ENCODE data around the gene FBLN1. TPM values are rescaled to one million over a fixed set of nuclear protein-coding genes. Genes with fewer than 3 reads are reported as not detected.

The FBLN1 gene
- total and polyA plus RNA-seq, 9 donors, result 62.7 to 394 (median 189) TPM

GRCh38 chr22:45473626-45474237 lies 29.0 kb upstream of the FBLN1 start:
- Histone ChIP-seq H3K9me3 (no peaks in the 10 kb centered on the region), H3K36me3 (no peaks in the 10 kb centered on the region), H3K4me3 (no peak overlapping the region), H3K27me3 (no peaks in the 10 kb centered on the region), H3K4me1 (ENCODE audit: insufficient read depth) (peaks cover 7% of the 10 kb centered on the region), H3K27ac (no peak overlapping the region)
- intact Hi-C loops (cut with DNase I), result loop anchor here in 1 of 4 donors (2.0 kb wide), 1 partner anchor 15 kb away; no protein-coding TSS in a partner anchor
- peak in 4 of 5 donors; percentile 11 to 58 (median 41) for DNase-seq
- WGBS, 3 donors, result 30 to 38% (median 33%) methylated on average over 6 of the region's 6 CpGs
- TF ChIP-seq EP300 (IDR thresholded peaks at IDR 0.05) (no peak), POLR2A (IDR thresholded peaks at IDR 0.05) (no peak)
- TF ChIP-seq, protein P1, sequence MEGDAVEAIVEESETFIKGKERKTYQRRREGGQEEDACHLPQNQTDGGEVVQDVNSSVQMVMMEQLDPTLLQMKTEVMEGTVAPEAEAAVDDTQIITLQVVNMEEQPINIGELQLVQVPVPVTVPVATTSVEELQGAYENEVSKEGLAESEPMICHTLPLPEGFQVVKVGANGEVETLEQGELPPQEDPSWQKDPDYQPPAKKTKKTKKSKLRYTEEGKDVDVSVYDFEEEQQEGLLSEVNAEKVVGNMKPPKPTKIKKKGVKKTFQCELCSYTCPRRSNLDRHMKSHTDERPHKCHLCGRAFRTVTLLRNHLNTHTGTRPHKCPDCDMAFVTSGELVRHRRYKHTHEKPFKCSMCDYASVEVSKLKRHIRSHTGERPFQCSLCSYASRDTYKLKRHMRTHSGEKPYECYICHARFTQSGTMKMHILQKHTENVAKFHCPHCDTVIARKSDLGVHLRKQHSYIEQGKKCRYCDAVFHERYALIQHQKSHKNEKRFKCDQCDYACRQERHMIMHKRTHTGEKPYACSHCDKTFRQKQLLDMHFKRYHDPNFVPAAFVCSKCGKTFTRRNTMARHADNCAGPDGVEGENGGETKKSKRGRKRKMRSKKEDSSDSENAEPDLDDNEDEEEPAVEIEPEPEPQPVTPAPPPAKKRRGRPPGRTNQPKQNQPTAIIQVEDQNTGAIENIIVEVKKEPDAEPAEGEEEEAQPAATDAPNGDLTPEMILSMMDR (IDR thresholded peaks at IDR 0.05), result no peak

DNA sequence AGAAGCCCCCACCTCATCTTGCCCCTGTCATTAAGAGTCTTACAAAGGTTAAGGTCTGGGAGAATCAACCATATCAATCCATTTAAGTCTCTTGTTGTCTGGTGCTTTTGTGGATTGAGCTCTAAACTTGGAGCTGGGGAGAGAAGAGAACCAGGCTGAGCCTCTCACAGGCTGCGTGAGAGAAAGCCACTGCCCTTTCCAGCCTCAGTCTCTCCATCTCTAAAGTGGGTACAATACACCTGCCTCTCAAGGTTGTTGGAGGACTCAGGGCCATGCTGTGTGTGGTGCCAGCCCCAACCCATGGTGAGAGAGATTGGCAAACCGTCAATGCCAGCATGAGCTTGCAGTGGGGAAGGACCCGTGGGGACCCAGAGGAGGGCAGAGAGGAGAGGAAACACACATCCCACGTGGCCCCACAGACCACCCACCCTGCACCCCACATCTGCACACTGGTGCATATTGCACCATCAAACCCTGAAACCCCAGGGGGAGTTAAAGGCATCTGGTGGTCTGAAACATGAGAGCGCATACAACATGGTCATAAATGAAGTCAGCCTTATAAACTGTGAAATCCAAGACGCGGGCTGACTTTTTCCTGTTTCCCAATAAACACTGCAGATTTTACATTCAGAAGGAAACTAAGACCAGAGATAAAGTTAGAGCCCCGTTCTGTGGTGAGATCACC lies 27.5 kb upstream of the FBLN1 start:
- intact Hi-C loops (cut with DNase I), result no loop called here
- TF ChIP-seq EP300 (IDR thresholded peaks at IDR 0.05) (no peak), POLR2A (IDR thresholded peaks at IDR 0.05) (no peak)
- TF ChIP-seq, protein P1 (IDR thresholded peaks at IDR 0.05), result no peak
- Histone ChIP-seq H3K27me3 (no peaks in the 10 kb centered on the region), H3K27ac (no peak overlapping the region), H3K4me3 (no peak overlapping the region), H3K9me3 (no peaks in the 10 kb centered on the region), H3K36me3 (no peaks in the 10 kb centered on the region), H3K4me1 (ENCODE audit: insufficient read depth) (peaks cover 4% of the 10 kb centered on the region)
- WGBS, 3 donors, result 69 to 79% (median 74%) methylated on average over 8 of the region's 8 CpGs
- peak in 2 of 5 donors; percentile 17 to 31 for DNase-seq

DNA sequence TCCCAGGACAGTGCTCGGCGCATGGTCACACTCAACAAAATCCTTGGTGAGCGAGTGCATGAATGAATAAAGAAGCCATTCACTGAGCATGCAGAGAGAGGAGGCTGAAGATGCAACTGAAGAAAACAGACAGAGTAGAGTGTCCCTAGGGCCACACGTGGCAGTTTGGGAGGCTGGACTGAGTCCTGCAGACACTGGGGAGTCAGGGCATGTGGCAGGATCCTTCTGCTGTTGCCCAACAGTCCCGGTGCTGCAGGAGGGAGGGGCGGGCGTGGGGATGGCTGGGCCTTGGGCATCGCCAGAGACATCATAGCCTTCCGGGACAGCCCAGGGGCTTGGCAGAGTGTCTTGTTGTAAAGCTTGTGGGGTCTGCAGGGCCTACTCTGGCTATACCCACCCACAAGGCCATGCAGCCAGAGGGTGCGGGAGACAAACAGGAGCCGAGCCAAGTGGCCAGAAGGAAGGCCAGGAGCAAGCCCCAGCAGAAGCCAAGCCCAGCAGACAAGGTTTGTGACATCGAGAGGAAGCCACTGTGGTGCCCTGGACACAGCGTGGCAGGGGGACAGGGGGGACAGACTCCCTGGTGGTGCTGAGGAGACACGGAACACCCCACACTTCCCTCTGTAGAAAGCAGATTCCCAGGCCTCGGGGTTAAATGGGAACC lies 26.7 kb upstream of the FBLN1 start:
- H3K4me1 ChIP-seq (ENCODE audit: insufficient read depth), result peaks cover 4% of the 10 kb centered on the region
- 88 to 92% (median 91%) methylated on average over 15 of the region's 15 CpGs for WGBS, 3 donors
- H3K36me3 ChIP-seq, result no peaks in the 10 kb centered on the region
- no peaks in the 10 kb centered on the region for H3K27me3 ChIP-seq
- no peak overlapping the region for H3K4me3 ChIP-seq
- intact Hi-C loops (cut with DNase I), result no loop called here
- no peak overlapping the region for H3K27ac ChIP-seq
- H3K9me3 ChIP-seq, result no peaks in the 10 kb centered on the region
- no peak for TF ChIP-seq POLR2A (IDR thresholded peaks at IDR 0.05)
- TF ChIP-seq EP300 (IDR thresholded peaks at IDR 0.05), result no peak
- TF ChIP-seq, protein P1 (IDR thresholded peaks at IDR 0.05), result no peak
- DNase-seq, result peak in 2 of 5 donors; percentile 12 to 40

DNA sequence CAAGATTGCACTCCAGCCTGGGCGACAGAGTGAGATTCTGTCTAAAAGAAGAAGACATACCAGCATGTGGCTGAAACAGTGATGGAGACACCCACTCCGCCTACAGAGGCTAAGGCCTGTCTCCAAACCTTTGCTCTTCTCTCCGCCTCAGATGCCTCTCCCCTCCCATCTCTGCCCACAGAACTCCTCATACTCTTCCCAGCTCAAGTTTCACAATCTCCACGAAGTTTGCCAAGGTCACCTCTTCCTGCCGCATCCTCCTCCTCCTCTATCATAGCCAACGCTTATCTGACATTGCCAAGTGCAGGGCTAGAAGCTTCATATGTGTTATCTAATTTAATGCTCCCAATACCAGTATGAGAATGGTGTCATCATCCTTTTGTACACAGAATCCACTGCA lies 25.9 kb upstream of the FBLN1 start:
- DNase-seq, result peak in 4 of 5 donors; percentile 30 to 58 (median 48)
- no peaks in the 10 kb centered on the region for H3K27me3 ChIP-seq
- peaks cover 4% of the 10 kb centered on the region for H3K4me1 ChIP-seq (ENCODE audit: insufficient read depth)
- no peak overlapping the region for H3K27ac ChIP-seq
- H3K4me3 ChIP-seq, result no peak overlapping the region
- intact Hi-C loops (cut with DNase I), result no loop called here
- WGBS, 3 donors, result 39 to 46% (median 39%) methylated on average over 6 of the region's 6 CpGs
- TF ChIP-seq, protein P1 (IDR thresholded peaks at IDR 0.05), result no peak
- no peak for TF ChIP-seq POLR2A (IDR thresholded peaks at IDR 0.05)
- TF ChIP-seq EP300 (IDR thresholded peaks at IDR 0.05), result no peak
- no peaks in the 10 kb centered on the region for H3K9me3 ChIP-seq
- no peaks in the 10 kb centered on the region for H3K36me3 ChIP-seq
